GM19238 (cell line): ENCODE measurements around the gene NRCAM.
A peak's percentile ranks its signal among the peaks of the same experiment; 100 is the strongest.

Experiments used
- DNase-seq: peaks from one replicate; pipeline ENCODE4 v3.0.0; 2011; ENCODE audit warnings: low spot score; ENCODE audit not compliant: insufficient read length

The NRCAM gene

DNA sequence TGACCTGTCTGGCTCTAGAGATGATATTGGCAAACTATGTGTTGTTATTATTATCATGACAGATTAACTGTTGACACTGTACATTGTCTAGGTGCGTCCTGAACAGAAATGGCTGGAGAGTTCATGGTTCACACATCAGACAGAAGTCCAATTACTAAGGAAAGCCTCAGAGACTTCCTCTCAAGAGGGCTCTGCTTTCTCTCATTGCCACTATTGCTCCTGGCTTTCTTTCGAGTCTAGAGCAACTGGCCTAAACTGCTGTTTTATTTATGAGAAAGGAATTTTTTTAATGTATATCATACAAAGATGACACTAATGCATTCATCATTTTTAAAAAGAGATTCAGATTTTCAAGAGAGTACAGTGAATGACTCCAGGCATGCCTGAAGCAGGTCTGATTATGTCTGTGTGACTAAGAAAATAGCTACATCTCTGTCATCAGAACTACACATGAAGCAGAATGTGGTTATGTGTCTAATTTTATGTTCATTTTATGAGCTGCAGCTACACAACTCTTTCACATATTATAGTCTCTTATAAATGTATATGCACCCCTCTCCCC, 30.4 kb downstream of the NRCAM start:
- DNase-seq = no peak

DNA sequence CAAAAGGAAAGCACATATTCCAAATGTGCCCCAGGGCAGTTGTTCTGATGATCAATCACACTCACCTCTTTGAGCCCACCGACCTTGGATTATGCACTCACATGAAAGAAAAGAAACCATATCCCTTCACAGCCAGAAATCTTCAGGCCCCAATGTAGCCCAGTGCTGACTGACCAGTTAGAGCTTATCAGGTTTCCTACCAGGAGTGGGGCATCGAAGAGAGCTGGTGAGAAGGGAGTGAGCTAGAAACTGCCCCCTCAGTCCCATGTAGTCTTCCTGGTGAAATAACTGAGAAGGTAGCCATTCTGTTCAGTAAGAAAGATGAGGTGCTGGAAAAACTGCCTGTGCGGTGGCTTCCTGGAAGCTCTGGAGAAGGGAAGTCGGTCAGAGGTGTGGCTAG, 32.2 kb downstream of the NRCAM start:
- no peak for DNase-seq

DNA sequence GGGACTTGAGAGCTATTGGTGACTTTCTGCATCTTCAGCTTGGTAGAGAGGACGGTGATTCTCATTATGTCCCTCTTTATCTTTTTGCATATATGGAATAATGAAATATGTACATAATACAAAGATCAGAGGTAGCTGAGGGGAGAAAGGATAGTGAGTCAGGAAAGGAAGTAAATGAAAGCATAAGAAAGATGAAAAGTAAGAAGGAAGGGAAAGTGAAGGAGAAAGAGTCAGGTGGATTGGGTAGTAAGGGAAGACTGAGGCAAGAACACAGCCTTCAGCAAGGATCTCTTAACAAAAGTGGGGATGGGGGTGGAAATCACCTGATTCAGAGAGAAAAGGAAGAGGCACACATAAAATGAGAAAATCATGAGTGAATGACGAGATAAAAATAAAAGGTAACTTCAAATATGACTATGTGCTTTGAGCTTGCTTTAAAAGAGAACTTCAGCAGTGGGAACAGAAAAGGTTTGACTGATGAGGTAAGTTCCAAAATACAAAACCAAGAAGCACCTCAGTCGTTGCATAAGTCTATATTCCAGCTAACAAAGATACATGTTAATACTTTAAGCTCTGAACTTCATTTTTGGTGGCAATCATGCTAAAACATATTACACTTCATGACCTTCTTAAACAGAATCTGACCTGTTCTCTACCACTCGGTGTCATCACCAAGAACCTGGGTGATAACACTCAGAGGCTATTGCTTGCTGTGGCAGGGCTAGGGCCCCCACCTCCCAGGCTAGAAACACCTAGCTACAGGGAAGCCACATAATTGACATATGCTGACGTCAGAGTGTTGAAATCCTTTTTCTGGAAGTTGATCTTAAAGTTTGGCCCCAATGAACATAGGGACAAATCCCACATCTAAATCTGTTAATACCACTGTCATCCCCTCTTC, 32.9 kb downstream of the NRCAM start:
- no peak for DNase-seq

DNA sequence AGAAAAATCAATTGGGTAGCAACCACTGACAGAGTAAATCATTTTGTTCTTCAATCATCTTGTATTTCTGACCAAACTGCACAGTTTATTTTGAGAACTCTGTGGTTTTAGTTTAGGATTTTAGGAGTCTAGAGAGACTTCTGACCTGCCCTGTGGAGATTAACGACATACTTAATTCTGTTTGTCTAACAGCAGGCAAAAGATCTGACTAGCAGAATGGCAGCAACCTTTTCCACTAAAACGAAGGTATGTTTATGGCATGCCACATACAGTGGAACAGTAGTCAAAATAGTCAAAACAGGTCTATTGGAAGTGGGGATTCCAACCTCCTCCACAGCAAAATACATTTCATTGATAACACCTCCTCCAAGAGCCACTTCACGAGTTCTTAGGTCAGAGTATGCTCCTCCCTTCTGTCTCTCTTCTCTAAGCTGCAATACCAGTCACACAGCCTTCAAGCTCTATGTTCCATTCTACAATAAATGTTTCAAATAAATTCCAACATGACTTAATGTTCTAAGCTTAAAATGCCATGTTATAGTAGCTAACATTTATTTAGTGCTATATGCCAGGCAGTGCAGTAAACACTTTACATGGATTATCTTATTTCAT, 34.4 kb downstream of the NRCAM start:
- no peak for DNase-seq

- no peak for DNase-seq
Observed at GRCh38 chr7:108419961-108420908, 36.0 kb downstream of the NRCAM start.

DNA sequence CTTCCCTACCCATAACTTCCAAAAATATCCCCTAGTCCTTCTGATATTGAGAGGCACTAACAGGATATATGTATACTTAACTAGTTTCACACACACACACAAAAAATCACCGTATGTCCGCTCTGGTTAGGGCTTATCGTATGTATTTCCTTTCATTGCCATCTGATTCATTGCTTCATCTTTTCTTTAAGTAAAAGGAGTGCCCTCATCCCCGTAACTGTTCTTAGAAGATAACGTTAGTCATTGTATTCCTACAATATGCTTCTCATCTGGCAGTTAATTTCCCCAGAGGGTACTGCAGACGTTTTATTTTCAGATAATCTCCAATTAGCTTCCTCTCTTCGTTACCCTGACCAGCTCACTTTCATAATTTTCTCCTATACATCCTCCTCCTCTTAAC, 37.3 kb downstream of the NRCAM start:
- no peak for DNase-seq

- DNase-seq = no peak
Observed at GRCh38 chr7:108417926-108418325, 38.3 kb downstream of the NRCAM start.

DNA sequence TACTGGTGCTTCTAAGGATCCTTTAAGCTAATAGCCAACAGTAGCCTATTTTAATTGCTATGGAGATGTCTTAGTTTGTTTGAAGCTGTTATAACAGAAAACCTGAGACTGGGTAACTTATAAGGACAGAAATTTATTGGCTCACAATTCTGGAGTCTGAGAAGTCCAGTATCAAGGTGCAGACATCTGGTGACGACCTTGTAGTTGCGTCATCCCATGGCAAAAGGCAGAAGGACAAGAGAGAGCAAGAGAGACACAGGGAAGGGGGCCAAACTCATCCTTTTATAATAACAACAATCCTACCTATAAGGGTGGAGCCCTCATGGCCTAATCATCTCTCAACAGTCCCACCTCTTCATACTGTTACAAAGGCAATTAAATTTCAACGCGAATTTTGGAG, 39.1 kb downstream of the NRCAM start:
- DNase-seq = no peak

- DNase-seq = peak; percentile 11
Observed at GRCh38 chr7:108415821-108416536, 40.3 kb downstream of the NRCAM start.

DNA sequence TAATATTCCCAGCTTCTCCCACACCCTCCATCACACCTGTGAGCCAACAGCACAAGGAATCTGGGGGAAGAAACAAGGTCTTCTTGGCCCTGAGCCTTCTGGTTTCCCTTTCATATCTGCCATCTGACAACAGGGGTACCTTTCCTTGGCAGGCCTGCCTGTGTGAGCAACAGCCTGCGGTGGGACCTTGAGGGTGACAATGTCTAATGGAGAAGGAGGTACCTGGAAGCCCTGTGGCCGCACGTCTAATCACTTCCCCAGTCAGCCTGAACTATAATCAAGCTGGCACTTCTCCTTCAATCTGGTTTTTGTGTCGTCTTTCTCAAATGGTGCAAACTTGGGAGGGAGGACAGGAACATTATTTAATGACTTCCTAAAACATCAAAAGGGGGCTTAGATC, 41.2 kb downstream of the NRCAM start:
- no peak for DNase-seq

DNA sequence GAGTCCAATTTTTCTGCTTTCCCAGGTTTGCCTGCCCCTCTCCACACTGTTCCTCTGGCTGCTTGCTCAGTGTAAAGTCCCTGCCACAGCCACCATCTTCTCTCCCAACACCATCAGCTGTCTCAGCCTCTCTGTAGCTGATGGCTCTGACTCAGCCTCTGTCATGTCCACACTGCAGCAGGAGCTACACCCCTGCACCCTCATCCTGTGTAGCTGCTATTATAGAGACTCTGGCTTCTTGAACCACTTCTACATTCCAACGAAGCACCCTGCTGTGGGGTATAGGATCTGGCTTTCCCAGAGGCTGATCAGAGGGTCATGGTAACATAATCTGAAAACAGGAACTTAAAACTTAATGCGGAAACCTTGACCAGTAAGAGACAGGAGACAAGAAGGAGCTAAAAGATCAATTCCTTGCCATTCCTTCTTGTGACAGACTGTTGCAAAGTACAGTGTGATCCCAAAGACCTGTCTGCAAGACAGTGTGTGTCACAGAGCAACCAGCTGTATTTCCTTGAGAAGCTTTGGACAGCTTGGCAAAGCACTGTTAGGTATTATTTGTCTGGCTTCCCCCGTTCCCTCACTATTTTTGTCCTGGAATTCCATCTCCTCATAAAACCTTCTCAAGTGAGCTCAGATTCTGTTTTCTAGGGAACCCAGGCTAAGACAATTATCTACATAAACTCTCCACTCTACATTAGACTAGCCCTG, 42.3 kb downstream of the NRCAM start:
- DNase-seq = no peak

- DNase-seq = no peak
Observed at GRCh38 chr7:108413337-108413736, 42.9 kb downstream of the NRCAM start.

GRCh38 chr7:108409146-108409545, 47.1 kb downstream of the NRCAM start:
- DNase-seq = no peak

DNA sequence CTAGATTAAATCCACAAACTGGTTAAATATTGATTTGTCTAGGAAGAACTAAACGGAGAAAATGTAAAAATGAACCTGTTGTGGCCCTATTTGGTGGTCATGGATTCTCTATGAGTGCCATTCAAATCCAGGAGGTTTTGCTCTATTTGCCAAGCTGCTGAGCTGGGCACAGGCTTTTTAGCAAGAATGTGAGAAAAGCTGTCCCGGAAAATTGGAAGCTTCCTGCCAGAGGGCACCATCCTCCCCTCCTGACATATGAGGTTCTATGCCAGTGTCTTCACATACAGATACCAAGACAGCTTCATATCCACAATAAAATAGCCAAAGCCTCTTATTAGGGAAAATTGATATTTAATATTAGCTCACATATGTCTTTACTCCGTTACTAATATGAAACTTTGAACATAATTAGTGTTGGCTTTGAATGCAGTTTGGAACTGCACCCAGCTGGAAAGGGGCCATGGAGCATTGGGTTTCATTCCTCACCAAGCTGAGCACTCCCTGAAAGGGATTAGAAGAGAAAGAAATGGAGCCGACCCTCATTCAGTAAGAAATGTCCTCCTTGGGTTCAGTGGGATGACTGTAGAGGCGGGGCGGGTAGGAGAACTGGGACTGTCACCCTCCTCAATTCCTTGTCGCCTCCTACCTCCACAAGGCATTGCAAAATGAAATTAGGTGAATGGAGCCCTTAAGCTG, 47.8 kb downstream of the NRCAM start:
- no peak for DNase-seq

GRCh38 chr7:108407676-108408075, 48.6 kb downstream of the NRCAM start:
- no peak for DNase-seq

DNA sequence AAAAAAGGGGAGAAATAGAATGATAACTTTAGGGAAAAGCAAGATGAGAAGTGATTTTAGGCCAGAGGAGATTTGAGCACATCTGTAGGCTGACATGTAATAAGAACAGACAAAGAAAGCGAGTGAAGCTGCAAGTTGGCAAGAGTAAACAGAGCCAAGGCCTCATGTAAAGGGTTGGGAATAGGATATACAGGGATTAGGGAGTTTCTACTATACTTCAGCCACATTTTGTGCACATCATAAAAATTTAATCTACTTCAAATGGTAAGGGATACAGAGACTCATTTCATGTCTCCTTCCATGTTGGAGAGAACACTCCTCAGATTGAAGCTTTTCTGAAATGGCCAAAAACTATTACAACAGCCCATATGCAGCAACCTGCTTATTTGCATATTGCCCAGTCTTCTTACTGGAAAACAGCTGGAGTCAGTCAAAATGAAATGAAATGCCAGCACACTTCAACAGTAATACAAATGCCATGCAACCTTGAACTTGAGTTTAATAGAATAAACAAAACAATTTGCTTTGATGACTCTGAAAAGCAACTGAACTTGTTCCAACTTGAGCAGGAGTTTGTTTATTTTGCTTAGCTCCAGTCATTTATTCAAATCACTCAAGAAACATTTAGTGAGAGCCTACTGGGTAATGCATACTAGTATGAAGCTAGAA, 49.9 kb downstream of the NRCAM start:
- no peak for DNase-seq

GRCh38 chr7:108404509-108405420, 51.5 kb downstream of the NRCAM start:
- no peak for DNase-seq

GRCh38 chr7:108403597-108404217, 52.5 kb downstream of the NRCAM start:
- DNase-seq = no peak
